Measurements from ENCODE around the gene GPR148. TPM values are rescaled to one million over a fixed set of nuclear protein-coding genes. Genes with fewer than 3 reads are reported as not detected.

The GPR148 gene
- total RNA-seq, 6 donors from 2014 or later: not detected

DNA sequence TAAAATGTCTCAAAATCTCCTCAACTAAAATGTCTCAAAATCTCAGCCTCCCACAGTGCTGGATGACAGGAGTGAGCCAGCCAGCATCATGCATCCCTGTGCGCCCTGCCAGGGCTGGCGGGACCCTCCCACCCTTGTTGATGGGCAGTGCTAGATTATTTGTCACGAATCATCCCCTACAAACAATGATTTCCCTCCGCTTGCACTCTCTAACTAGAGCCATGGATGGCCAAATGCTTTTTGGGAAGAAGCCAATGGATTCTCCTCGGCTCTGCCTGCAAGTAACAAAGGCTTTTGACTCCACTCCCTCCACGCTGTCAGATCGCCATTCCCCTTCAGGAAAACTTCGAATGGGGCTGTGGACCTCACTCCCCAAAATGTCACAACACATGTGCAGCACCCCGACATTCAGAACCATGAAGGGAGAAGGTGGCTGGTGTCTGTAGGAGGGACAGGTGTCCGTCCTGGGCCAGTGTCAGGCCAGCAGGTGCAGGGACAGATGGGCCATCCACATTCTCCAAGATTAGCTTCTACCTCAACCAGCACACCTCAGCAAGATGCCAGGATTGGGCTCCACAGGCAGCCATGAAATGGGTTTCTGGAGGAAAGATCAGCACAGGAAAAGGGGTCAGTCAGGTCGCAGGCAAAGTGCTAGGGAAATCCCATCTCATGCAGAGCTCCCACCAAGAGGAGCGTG is 38.0 kb downstream of the GPR148 start:
- Histone ChIP-seq H3K4me1 (no peaks in the 10 kb centered on the region), H3K27me3 (no peaks in the 10 kb centered on the region), H3K9me3 (no peaks in the 10 kb centered on the region), H3K27ac (no peak overlapping the region), H3K36me3 (no peaks in the 10 kb centered on the region), H3K4me3 (no peak overlapping the region)
- no peak for ATAC-seq (ENCODE audit: low FRiP score in 2 of 2)
- TF ChIP-seq POLR2AphosphoS5 (IDR thresholded peaks at IDR 0.05) (no peak), CTCF (IDR thresholded peaks at IDR 0.05) (no peak), POLR2A (IDR thresholded peaks at IDR 0.05) (no peak), EP300 (IDR thresholded peaks at IDR 0.05) (no peak)
- 69 to 79% methylated on average over 10 to 12 of the region's 12 CpGs for WGBS, 2 donors
- no peak for DNase-seq

DNA sequence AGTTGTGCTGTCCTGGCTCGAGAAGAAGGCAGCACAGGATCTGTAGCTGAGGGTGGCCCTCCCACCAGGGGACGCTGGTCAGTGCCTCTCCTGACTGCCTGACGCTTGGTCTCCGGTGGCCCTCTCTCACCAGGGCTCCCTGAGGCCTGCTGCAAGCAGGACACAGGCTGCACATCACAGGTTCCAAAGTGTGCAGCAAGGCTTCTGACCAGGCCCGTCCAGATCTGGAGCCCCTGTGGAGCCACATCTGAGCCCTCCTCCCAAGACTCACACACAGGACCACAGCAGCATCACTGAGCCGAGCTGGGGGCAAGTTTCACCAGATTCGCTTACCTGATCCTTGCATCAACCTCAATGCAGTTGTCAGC is 38.5 kb downstream of the GPR148 start:
- 73 to 76% methylated on average over 3 to 7 of the region's 7 CpGs for WGBS, 2 donors
- H3K9me3 ChIP-seq: no peaks in the 10 kb centered on the region
- H3K27ac ChIP-seq: no peak overlapping the region
- no peak for ATAC-seq (ENCODE audit: low FRiP score in 2 of 2)
- H3K4me3 ChIP-seq: no peak overlapping the region
- TF ChIP-seq EP300 (IDR thresholded peaks at IDR 0.05) (no peak), POLR2A (IDR thresholded peaks at IDR 0.05) (no peak), CTCF (IDR thresholded peaks at IDR 0.05) (no peak), POLR2AphosphoS5 (IDR thresholded peaks at IDR 0.05) (no peak)
- no peaks in the 10 kb centered on the region for H3K27me3 ChIP-seq
- no peaks in the 10 kb centered on the region for H3K4me1 ChIP-seq
- no peak for DNase-seq
- no peaks in the 10 kb centered on the region for H3K36me3 ChIP-seq

DNA sequence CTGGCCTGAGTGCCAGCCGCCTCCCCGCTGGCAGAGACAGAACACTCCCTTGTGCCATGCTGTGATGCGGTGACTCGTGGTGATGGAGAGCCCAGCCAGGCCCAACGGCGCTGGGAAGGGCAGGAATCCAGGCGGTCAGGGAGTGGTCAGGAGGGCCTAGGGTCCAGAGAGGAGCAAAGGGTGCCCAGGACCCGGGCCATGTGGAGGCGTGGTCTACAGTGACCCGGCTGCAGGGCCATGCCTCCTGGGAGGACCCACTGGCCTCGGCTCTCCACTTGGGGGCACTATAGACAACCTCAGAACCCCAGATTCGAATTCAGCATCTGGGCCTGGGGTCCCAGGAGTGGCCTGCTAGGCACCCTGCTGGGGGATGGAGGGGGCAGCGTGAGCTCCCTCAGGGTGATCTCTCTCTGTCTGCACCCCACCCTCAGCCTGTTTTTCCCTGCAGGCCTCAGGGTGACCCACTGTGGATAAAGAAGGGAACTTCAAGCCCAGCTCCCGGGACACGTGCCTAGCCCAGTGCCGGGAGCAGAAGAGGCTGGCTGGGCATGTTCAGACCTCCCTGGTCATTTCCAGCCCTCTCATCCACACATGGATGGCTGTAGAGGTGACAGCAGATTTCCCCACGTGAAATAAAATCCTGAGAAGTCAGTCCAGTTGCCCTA is 39.5 kb downstream of the GPR148 start:
- DNase-seq (peak in 1 of 2 donors; percentile 59), ATAC-seq (ENCODE audit: low FRiP score in 2 of 2) (peak in 1 of 2 donors; percentile 24)
- Histone ChIP-seq H3K9me3 (peaks cover 0 to 3% (median 0%) of the 10 kb centered on the region in 4 donors), H3K27me3 (no peaks in the 10 kb centered on the region), H3K4me1 (no peaks in the 10 kb centered on the region), H3K36me3 (no peaks in the 10 kb centered on the region), H3K4me3 (no peak overlapping the region), H3K27ac (no peak overlapping the region)
- WGBS, 2 donors: 79 to 81% methylated on average over 4 to 17 of the region's 17 CpGs
- TF ChIP-seq EP300 (IDR thresholded peaks at IDR 0.05): no peak

DNA sequence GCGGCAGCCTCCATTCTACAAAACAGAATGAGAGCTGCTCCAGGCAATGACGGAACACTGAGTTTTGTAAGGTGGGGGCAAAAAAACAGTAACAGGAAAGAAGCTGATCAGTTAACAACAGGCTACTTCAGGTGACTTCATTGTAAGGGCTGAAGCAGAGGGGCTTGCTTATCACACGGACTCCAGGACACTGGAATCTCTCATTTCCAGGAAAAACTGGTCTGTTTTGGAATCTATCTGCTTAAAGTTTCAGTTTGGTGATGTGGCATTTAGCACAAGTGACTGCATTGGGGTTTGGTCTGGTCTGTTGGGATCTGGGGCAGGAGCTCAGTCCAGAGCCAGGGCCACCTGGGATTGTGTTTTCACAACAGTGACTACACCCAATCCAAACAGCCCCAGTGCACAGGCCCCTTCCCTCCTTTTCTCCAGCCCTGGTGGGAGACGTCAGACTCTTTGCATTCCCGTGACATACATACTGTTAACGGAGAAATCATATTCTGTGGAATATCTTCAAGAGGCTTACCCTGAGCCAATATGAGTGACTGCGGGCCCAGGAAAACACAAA is 40.6 kb downstream of the GPR148 start:
- TF ChIP-seq POLR2AphosphoS5 (IDR thresholded peaks at IDR 0.05) (no peak), EP300 (IDR thresholded peaks at IDR 0.05) (no peak), CTCF (IDR thresholded peaks at IDR 0.05) (no peak), POLR2A (IDR thresholded peaks at IDR 0.05) (no peak)
- Histone ChIP-seq H3K27me3 (no peaks in the 10 kb centered on the region), H3K4me1 (no peaks in the 10 kb centered on the region), H3K9me3 (peaks cover 0 to 6% (median 0%) of the 10 kb centered on the region in 4 donors), H3K27ac (no peak overlapping the region), H3K4me3 (no peak overlapping the region), H3K36me3 (no peaks in the 10 kb centered on the region)
- ATAC-seq (ENCODE audit: low FRiP score in 2 of 2) (no peak), DNase-seq (no peak)
- 80 to 84% methylated on average over 7 of the region's 7 CpGs for WGBS, 2 donors

- Histone ChIP-seq H3K4me1 (no peaks in the 10 kb centered on the region), H3K36me3 (no peaks in the 10 kb centered on the region), H3K27me3 (no peaks in the 10 kb centered on the region), H3K4me3 (no peak overlapping the region), H3K27ac (no peak overlapping the region), H3K9me3 (peaks cover 0 to 6% (median 0%) of the 10 kb centered on the region in 4 donors)
- no peak for DNase-seq
- TF ChIP-seq CTCF (IDR thresholded peaks at IDR 0.05) (no peak), POLR2A (IDR thresholded peaks at IDR 0.05) (no peak), EP300 (IDR thresholded peaks at IDR 0.05) (no peak), POLR2AphosphoS5 (IDR thresholded peaks at IDR 0.05) (no peak)
- WGBS, 2 donors: 51 to 58% methylated on average over 4 of the region's 4 CpGs
- ATAC-seq (ENCODE audit: low FRiP score in 2 of 2): no peak
Measured at GRCh38 chr2:130776550-130776949, 47.7 kb downstream of the GPR148 start.
